OCI-LY7 (cell line): ENCODE data around the gene KIT. TPM values are rescaled to one million over a fixed set of nuclear protein-coding genes. Genes with fewer than 3 reads are reported as not detected.

Source experiments
- BruUV-seq: library from RNA; stranded (reverse); fragments of 400-500 nt; replicated peaks from 2 replicates; lab custom pipeline; 2021; lab: Mats Ljungman, UMichigan
- CTCF ChIA-PET: fragments of 300-600 bp; sonication (Branson Sonifier 250); formaldehyde crosslinking; loops from one replicate; lab custom pipeline; 2022; ENCODE audit warnings: antibody characterized with exemption; ENCODE audit not compliant: unreplicated experiment; lab: Charles Lee
- POLR2A ChIA-PET: fragments of 300-600 bp; sonication (Branson Sonifier 250); formaldehyde crosslinking; loops from one replicate; lab custom pipeline; 2022; ENCODE audit warnings: antibody characterized with exemption; lab: Charles Lee
- DNase-seq: peaks from one replicate; pipeline ENCODE4 v3.0.0-alpha.2; 2015; ENCODE audit warnings: low spot score
- H2AFZ ChIP-seq: fragments of 200-600 bp; sonication (generic), shearing (Covaris generic); 2 replicates; pipeline ENCODE4 v1.6.1; 2014; ENCODE audit warnings: mild to moderate bottlenecking, antibody characterized with exemption, low read length, moderate library complexity
- H3K27ac ChIP-seq: fragments of 200-600 bp; sonication (generic); 2 replicates; pipeline ENCODE4 v1.5.1; 2014; ENCODE audit warnings: mixed run types, low read depth, mild to moderate bottlenecking, moderate library complexity, low read length, inconsistent platforms; ENCODE audit not compliant: poor library complexity, severe bottlenecking
- H3K36me3 ChIP-seq: fragments of 200-600 bp; sonication (generic); 2 replicates; pipeline ENCODE4 v1.6.1; 2014; ENCODE audit warnings: mild to moderate bottlenecking, antibody characterized with exemption, low read length, moderate library complexity, mixed read lengths; ENCODE audit not compliant: insufficient read depth
- H3K4me1 ChIP-seq: fragments of 200-600 bp; sonication (generic); 2 replicates; pipeline ENCODE4 v1.5.1; 2014; ENCODE audit warnings: mild to moderate bottlenecking, low read length; ENCODE audit not compliant: insufficient read depth, poor library complexity, severe bottlenecking
- H3K4me2 ChIP-seq: fragments of 200-600 bp; sonication (generic); 2 replicates; pipeline ENCODE4 v1.6.1; 2014; ENCODE audit warnings: mild to moderate bottlenecking, low read length
- H3K4me3 ChIP-seq: fragments of 200-600 bp; sonication (generic); 2 replicates; pipeline ENCODE4 v1.5.1; 2014; ENCODE audit warnings: mild to moderate bottlenecking, low read depth, low read length; ENCODE audit not compliant: poor library complexity, severe bottlenecking
- H3K79me2 ChIP-seq: fragments of 200-600 bp; sonication (generic); 2 replicates; pipeline ENCODE4 v1.6.1; 2016; ENCODE audit warnings: low read depth, mild to moderate bottlenecking, low read length, moderate library complexity, mixed read lengths; ENCODE audit not compliant: insufficient read depth
- H3K9me2 ChIP-seq: fragments of 200-600 bp; sonication (generic); 2 replicates; pipeline ENCODE4 v1.6.1; 2016; ENCODE audit warnings: mild to moderate bottlenecking, low read length, mixed read lengths; ENCODE audit not compliant: insufficient read depth
- H3K9me3 ChIP-seq: fragments of 200-600 bp; sonication (generic); 2 replicates; pipeline ENCODE4 v1.6.1; 2014; ENCODE audit warnings: mild to moderate bottlenecking, mixed run types, low read length, mixed read lengths
- H4K20me1 ChIP-seq: fragments of 200-600 bp; sonication (generic); 2 replicates; pipeline ENCODE4 v1.6.1; 2014; ENCODE audit warnings: mild to moderate bottlenecking, antibody characterized with exemption, low read length, moderate library complexity, mixed read lengths; ENCODE audit not compliant: insufficient read depth
- EZH2phosphoT487 ChIP-seq: fragments of 200-600 bp; sonication (generic); IDR thresholded peaks from 2 replicates; pipeline ENCODE4 v1.6.1; 2018; ENCODE audit warnings: low read depth, borderline replicate concordance, mild to moderate bottlenecking, mixed run types, antibody characterized with exemption, low read length, moderate library complexity, mixed read lengths
- intact Hi-C: fragments of 100-400 bp; cut with micrococcal nuclease; formaldehyde crosslinking; loops from one replicate; pipeline ENCODE4 v1.10.0; 2022; ENCODE audit not compliant: unreplicated experiment
- total RNA-seq, 2 experiments: library from RNA; depleted of rRNA in 1 of 2; stranded (reverse); fragments of >200 nt in 1 of 2; shearing (Covaris generic) in 1 of 2; gene quantifications; 2 replicates each; pipeline ENCODE4 v1.2.3, GENCODE V29; 2014 to 2022
- TF ChIP-seq, protein P1 (sequence below): fragments of 200-600 bp; sonication (generic); conservative IDR thresholded peaks from 2 replicates; pipeline ENCODE4 v1.5.1; 2014; ENCODE audit warnings: mild to moderate bottlenecking, antibody characterized with exemption, low read length, moderate library complexity, mixed read lengths

KIT gene
- total RNA-seq, 2 experiments from 2014 or later = not detected

DNA sequence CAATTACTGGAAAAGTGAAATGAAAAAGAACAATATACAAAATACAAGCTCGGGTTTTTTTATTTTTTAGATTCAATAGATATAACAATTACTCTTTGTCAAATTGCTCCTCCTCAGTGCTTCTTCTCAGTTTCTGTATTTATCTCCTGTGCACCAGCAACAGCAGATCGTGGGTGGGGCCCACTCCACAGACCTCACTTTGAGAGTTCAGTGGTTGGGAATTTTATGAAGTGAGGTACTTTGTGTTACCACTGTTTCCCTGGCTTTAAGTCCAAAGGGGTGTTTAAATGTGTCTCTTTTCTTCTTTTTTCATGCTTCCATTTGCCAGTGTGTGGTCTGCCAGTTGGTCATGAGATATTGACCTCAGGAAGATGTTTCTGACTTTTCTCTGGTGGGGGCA lies 54.4 kb downstream of the KIT start:
- Histone ChIP-seq H3K4me2 (no peak overlapping the region), H3K9me3 (no peaks in the 10 kb centered on the region), H4K20me1 (no peaks in the 10 kb centered on the region; the same call in 1 of the 2 replicates), H3K27ac (no peak overlapping the region), H3K36me3 (no peaks in the 10 kb centered on the region), H3K4me3 (no peak overlapping the region), H3K9me2 (no peaks in the 10 kb centered on the region), H2AFZ (no peak overlapping the region), H3K4me1 (no peaks in the 10 kb centered on the region), H3K79me2 (no peaks in the 10 kb centered on the region)
- ChIA-PET CTCF (no interaction called here), POLR2A (no interaction called here)
- BruUV-seq = no TSS peak
- intact Hi-C loops = no loop called here
- TF ChIP-seq, protein P1, sequence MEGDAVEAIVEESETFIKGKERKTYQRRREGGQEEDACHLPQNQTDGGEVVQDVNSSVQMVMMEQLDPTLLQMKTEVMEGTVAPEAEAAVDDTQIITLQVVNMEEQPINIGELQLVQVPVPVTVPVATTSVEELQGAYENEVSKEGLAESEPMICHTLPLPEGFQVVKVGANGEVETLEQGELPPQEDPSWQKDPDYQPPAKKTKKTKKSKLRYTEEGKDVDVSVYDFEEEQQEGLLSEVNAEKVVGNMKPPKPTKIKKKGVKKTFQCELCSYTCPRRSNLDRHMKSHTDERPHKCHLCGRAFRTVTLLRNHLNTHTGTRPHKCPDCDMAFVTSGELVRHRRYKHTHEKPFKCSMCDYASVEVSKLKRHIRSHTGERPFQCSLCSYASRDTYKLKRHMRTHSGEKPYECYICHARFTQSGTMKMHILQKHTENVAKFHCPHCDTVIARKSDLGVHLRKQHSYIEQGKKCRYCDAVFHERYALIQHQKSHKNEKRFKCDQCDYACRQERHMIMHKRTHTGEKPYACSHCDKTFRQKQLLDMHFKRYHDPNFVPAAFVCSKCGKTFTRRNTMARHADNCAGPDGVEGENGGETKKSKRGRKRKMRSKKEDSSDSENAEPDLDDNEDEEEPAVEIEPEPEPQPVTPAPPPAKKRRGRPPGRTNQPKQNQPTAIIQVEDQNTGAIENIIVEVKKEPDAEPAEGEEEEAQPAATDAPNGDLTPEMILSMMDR = no peak
- no peak for TF ChIP-seq EZH2phosphoT487
- DNase-seq = no peak

DNA sequence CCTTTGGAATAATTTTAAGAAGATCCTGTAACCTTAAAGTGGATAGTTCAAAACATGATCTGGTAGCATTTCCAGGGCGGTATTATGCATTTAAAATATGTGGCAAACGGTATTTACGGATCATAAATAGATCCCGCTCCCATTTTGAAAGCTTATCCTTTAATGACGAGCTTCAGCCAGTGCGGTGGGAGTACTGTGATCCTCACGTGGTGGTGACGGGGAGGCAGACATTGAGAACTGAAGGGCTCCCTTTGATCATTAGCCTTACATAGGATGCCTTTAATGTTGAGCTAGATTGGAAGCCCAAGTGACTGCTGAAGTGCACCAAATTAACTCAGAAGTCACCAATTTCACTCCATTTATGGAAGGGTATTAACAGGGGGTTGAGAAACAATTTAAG lies 56.9 kb downstream of the KIT start:
- intact Hi-C loops = no loop called here
- no TSS peak for BruUV-seq
- Histone ChIP-seq H3K27ac (no peak overlapping the region), H3K9me2 (no peaks in the 10 kb centered on the region), H3K4me3 (no peak overlapping the region), H3K79me2 (no peaks in the 10 kb centered on the region), H4K20me1 (no peaks in the 10 kb centered on the region; the same call in 1 of the 2 replicates), H3K36me3 (no peaks in the 10 kb centered on the region), H3K4me1 (no peaks in the 10 kb centered on the region), H3K9me3 (no peaks in the 10 kb centered on the region), H3K4me2 (no peak overlapping the region), H2AFZ (no peak overlapping the region)
- no peak for TF ChIP-seq EZH2phosphoT487
- TF ChIP-seq, protein P1 = no peak
- no peak for DNase-seq
- ChIA-PET POLR2A (interaction anchor here (0.8 kb wide), 1 partner anchor 52 kb away, joined by 3 read pairs; no protein-coding TSS in a partner anchor), CTCF (no interaction called here)

DNA sequence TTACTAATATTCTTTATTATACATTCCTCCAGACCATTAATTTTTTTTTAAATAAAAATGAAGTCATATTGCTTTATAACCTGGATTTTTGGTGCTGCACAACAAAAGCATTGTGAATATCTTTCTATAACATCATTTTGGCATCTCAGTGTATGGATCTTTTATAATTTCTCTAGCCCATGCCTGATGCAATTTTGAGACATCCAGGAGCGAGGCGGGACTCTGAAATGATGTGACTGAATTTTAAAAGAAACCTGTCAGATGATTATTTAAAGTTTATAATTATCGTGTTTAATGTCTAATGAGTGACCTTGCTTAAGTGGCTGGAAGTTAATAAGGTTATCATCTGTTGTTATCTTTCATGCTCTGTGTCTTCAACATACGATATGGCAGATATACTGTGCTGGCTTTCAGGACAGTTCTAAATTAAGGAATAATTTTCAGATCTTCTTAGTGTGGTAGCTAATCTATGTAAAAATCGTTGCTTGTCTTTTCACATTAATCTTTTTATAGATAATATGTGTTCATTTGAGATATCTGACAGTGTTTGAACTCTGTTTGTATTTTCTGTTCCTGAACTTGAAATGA lies 58.8 kb downstream of the KIT start:
- H3K36me3 ChIP-seq = no peaks in the 10 kb centered on the region
- no peak overlapping the region for H3K4me3 ChIP-seq
- no peak for DNase-seq
- H3K27ac ChIP-seq = no peak overlapping the region
- TF ChIP-seq, protein P1 = no peak
- no peak for TF ChIP-seq EZH2phosphoT487
- H3K9me3 ChIP-seq = no peaks in the 10 kb centered on the region
- H3K4me2 ChIP-seq = no peak overlapping the region
- intact Hi-C loops = no loop called here
- CTCF ChIA-PET = no interaction called here
- H2AFZ ChIP-seq = no peak overlapping the region
- POLR2A ChIA-PET = no interaction called here
- H4K20me1 ChIP-seq = no peaks in the 10 kb centered on the region; the same call in 1 of the 2 replicates
- H3K4me1 ChIP-seq = no peaks in the 10 kb centered on the region
- BruUV-seq = no TSS peak
- no peaks in the 10 kb centered on the region for H3K9me2 ChIP-seq
- H3K79me2 ChIP-seq = no peaks in the 10 kb centered on the region
